CD4-positive, alpha-beta T cell treated with Interferon alpha-2 for 1 hour (primary cell): ENCODE results near the gene TRPM8.

ENCODE experiments used
- DNase-seq, 2 donors: peaks; one replicate each; pipeline ENCODE4 v3.0.0-alpha.2; 2020 to 2022

Gene TRPM8

DNA sequence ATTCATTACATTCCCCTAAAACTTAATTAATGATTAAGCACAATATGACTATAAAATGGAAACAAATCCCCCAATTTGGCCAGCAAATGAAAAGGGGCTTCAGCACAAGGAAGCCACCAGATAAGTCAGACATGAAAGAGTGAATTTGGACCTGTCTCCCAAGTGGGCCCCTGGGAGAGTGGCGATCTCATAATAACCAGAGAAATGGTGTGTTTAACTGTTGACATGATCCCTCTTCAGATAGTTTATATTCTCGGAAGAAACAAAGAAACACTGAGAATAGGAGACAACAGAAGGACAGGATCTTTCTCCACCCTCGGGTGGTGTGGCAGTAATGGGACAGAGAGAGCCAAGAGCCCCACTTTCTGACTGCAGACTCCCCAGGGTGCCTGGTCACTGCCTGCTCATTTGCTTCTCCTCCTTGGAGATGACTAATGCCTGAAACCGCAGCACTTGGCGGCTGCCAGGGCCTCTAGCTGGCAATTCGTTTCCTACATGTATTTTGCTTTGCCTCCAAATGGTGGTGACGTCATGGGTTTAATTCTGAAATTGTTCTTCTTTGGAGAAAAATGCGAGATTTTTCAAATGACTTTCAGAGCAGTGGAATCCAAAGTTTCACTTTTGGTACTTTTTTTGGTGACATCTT is 86.9 kb downstream of the TRPM8 start:
- DNase-seq, result no peak

DNA sequence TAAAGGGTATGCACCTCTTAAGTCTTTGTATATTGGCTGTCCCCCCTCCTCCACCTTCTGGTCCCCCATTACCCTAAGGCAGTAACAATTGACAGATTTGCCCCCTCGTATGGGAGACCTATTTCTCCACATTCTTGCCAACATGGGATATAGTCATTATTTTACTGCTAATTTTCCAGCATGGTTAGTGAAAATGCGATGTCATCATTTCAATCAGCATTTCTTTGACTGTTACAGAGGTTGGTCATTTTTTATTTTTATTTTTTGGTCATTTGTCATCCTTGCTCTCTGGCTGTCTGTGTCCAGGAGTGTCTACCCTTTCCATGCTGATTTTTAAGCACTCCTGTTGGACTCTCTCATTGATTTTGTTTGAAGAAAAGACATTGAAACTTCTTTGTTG is 88.0 kb downstream of the TRPM8 start:
- DNase-seq, result no peak

- no peak for DNase-seq
These were observed 89.3 kb downstream of the TRPM8 start for GRCh38 chr2:234006501-234006900.

- no peak for DNase-seq
These were observed 97.3 kb downstream of the TRPM8 start for GRCh38 chr2:234014427-234014826.

DNA sequence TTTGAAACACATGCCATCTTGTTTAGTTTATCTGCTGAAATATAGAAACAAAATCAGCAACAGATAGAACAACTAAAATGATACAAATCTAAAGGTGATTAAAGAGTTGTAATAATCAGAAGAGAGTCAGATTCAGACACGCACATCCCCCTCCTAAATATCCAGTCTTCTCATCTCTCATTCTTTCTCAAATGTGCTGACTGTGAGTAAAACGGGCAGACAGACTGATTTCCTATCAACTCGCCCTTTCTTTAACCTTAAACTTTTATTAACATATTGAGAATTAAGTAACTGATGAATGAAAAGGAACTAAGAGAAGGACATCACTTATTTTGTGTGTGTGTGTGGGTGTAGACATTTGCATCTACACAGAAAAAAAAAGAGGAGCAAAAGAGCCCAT is 98.7 kb downstream of the TRPM8 start:
- no peak for DNase-seq

DNA sequence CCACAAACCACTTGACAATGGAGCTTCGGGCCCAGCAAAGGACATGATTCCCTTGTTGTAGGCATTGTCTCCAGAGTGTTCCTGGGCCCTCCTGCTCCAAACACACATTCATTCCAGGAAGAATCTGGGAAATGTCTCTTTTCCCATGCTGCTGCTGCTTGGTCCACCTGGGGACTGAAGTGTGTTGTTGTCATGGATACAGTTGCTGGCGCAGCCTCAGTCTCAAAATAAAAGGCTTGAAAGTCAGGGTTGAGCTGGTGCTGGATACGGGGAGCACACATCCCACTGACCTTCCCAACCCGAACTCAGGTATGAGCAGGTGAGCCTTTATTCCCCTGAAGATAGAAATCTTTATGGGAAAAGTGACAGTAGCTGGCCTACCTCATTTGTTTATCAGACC is 102.7 kb downstream of the TRPM8 start:
- DNase-seq, result no peak

DNA sequence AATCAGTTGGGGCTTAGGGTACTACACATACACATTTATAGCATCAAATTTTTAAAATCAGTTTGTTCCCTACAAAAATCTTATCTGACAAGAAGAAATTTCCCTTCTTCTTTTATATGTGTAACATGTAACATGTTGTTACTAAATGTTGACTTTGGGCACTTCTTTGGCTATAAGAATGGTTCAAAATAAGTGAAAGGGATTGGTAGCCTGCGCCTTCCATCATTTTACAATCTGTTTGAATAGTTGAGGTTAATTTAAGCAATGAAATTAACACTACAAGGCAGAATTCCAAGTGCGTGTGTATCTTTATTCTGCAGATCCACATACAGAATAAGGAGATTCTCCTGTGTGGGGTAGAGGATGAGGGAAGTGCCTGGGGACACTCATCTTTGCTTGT is 103.2 kb downstream of the TRPM8 start:
- no peak for DNase-seq

- DNase-seq, result no peak
These were observed 105.3 kb downstream of the TRPM8 start for GRCh38 chr2:234022424-234022823.

- no peak for DNase-seq
These were observed 107.1 kb downstream of the TRPM8 start for GRCh38 chr2:234024304-234024703.

DNA sequence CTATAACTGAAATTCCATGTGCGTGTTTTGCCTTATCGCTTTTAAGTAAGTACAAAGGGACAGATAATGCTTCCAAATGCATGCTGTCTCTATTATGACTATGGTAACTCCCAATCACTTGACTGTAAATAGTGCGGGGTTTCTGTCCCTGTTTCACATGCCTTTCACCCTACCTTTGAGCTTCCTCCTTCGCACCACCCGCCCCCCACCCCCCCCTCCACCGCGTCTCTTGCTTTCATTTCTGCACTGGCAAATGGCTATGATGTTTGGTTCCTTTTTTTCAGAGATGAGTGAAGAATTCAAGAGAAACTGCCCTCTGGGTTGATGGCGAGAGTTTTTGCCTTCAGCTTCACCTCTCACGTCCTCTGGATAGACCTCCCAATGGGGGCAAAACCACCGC is 108.3 kb downstream of the TRPM8 start:
- peak; percentile 17 to 46 for DNase-seq

GRCh38 chr2:234025891-234026401 is 108.8 kb downstream of the TRPM8 start:
- DNase-seq, result no peak

GRCh38 chr2:234026693-234027254 is 109.6 kb downstream of the TRPM8 start:
- DNase-seq, result peak in 1 of 2 donors; percentile 31

DNA sequence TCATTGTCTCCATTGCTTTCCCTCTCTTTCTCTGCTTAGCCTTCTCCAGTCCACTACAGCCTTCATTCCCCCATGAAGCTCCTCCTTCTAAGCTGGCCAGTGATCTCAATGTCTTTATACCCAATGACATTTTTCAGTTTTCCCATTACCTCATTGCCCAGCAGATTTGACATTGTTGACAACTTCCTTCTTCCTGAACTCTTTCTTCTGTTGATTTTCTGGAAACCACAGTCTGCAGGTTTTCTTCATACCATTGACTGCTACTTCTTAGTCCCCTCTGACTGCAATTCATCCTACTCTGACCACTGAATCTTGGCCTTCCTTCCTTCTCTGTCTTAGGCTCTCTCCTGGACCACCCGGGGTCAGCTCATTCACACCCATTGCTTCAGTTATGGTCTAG is 110.5 kb downstream of the TRPM8 start:
- no peak for DNase-seq

GRCh38 chr2:234029150-234029733 is 112.1 kb downstream of the TRPM8 start:
- DNase-seq, result no peak

DNA sequence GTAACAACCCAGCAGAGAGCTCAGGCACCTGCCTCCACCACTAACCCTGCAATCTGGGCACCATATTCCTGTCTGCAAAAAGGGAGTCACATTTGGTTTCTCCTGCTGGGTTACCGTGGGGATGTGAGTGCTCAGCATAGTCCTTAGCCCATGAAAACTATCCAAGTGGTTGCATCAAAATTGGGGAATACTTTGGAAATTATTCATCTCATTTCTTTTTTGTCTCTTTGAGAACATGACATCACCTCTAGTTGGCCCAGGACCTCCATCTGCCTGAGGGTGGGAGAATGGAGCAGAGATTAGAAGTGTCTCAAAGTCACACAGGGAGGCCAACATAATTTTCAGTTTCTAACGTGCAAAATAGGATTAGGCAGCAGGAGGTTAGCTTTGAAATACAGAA is 114.0 kb downstream of the TRPM8 start:
- no peak for DNase-seq

GRCh38 chr2:234032279-234032856 is 115.2 kb downstream of the TRPM8 start:
- peak; percentile 54 to 78 for DNase-seq

GRCh38 chr2:234033174-234033573 is 116.0 kb downstream of the TRPM8 start:
- no peak for DNase-seq

DNA sequence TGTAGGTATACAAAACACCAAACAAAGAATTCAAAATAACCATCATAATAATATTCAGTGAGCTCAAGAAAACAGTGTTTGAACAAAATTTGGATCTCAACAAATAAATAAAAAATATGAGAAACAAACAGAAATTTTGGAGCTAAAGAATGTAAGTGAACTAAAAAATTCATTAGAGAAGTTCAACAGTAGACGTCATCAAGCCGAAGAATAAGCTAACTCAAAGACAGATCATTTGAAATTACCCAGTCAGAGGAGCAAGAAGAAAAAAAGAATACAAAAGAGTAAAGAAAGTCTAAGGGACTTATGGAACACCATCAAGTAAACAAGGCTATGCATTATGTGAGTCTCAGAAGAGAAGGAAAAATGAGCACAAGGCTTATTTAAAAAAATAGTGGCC is 116.7 kb downstream of the TRPM8 start:
- no peak for DNase-seq

DNA sequence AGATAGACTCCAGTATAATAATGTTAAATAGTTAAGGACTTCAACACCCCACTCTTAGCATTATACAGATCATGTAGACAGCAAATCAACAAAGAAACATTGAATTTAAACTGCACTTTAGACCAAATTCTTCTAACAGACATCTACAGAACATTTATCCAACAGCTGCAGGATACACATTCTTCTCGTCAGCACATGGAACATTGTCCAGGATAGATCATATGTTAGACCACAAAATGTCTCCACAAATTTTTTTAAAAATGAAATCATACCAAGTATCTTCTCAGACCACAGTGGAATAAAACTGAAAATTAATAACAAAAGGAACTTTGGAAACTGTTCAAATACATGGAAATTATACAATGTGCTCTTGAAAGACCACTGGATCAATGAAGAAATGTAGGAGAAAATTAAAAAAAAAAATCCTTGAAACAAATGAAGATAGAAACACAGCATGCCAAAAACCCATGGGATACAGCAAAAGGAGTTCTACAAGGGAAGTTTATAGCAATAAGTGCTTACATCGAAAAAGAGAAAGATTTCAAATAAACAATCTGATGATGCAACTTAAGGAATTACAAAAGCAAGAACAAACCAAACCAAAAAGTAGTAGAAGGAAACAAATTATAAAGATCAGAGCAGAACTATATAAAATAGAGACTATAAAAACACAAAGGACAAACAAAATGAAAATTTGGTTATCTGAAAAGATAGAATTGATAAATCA is 121.1 kb downstream of the TRPM8 start:
- no peak for DNase-seq

- no peak for DNase-seq
These were observed 127.0 kb downstream of the TRPM8 start for GRCh38 chr2:234044157-234044556.

DNA sequence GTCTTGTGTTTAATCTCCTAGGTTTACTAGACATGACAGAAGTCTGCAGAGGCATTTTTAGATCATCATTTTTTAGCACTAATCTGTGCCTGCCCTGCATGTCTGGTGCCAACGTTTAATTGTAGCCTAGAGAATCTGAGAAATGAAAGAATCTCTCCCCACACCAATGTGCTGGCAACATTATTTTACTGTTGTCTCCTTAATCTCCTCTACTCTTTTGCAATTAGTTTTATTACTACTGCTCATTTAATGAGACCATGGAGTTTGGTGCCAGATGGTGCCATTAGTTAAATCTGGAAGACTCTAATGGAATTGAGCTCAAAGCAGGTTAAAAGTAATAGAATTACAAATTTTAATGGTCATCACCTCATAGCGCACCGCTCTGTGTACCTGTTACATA is 129.3 kb downstream of the TRPM8 start:
- no peak for DNase-seq

GRCh38 chr2:234047361-234047760 is 130.2 kb downstream of the TRPM8 start:
- no peak for DNase-seq

DNA sequence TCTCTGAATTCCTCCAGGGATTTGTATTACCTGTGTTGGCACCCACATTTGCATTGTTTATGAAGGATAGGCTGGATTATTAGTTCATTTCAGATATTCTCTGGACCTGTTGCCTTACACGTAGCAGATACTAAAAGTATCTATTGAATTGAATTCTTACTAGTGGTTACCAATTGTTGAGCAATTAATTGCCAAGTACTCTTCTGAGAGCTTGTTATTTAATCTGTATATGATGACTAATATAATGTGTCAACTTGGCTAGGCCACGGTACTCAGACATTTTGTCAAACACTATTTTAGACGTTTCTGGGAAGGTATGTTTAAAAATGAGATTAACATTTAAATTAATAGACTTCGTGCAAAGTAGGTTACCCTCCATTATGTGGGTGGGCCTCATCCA is 130.9 kb downstream of the TRPM8 start:
- DNase-seq, result no peak
